Spleen (tissue), 7 donors: Measurements from ENCODE around the gene TNXB.

Experiments used
- CTCF ChIP-seq, 11 experiments: fragments of 200-600 bp in 7 of 11; fragments of 450-650 bp in 4 of 11; sonication (generic) in 4 of 11; IDR thresholded peaks in 8 of 11; conservative IDR thresholded peaks in 3 of 11; 1 replicate in 7 of 11; 2 replicates in 4 of 11; pipeline versions ENCODE4 v1.4.0 to v1.8.0; 2016 to 2021; ENCODE audit warnings: antibody characterized with exemption in 11 of 11, inconsistent platforms in 4 of 11, mild to moderate bottlenecking in 1 of 11
- POLR2A ChIP-seq, 3 donors: fragments of 450-650 bp; IDR thresholded peaks; one replicate each; pipeline ENCODE4 v1.5.1; 2017; ENCODE audit warnings: antibody characterized with exemption in 3 of 3, mild to moderate bottlenecking in 1 of 3
- POLR2AphosphoS5 ChIP-seq, 3 donors: sonication (generic); formaldehyde crosslinking; IDR thresholded peaks; one replicate each; pipeline ENCODE4 v1.5.1; 2017; ENCODE audit warnings: antibody characterized with exemption in 3 of 3
- donor health status: DM: no; HTN: no; CAD: no; lungs with moderate emphysema.
- donor health status: DM: no; HTN: no; CAD: no.
- donor health status: DM: no; HTN: no; CAD: no.

- TF ChIP-seq CTCF (IDR thresholded peaks at IDR 0.05 in 8 of 11, conservative IDR thresholded peaks at IDR 0.05 in 3 of 11) = no peak
- no peak for TF ChIP-seq POLR2A (IDR thresholded peaks at IDR 0.05)
- no peak for TF ChIP-seq POLR2AphosphoS5 (IDR thresholded peaks at IDR 0.05)
Observed at GRCh38 chr6:32070814-32071543, 38.2 kb downstream of the TNXB start.
